ENCODE measurements around the gene EPHA10.
A peak's percentile ranks its signal among the peaks of the same experiment; 100 is the strongest.

EPHA10 gene

GRCh38 chr1:37677143-37677439, 87.8 kb downstream of the EPHA10 start:
- Histone ChIP-seq H3K4me3 (ENCODE audit: low read depth in 1 of 2, low read length in 2 of 2) (no peak overlapping the region), H3K27me3 (ENCODE audit: control insufficient read depth in 1 of 2, insufficient read depth in 2 of 2, low read length in 2 of 2) (no peaks in the 10 kb centered on the region), H3K9ac (ENCODE audit: low read depth in 1 of 2, low read length in 2 of 2) (no peak overlapping the region), H3K9me3 (ENCODE audit: control insufficient read depth in 1 of 2, low read length in 2 of 2) (no peaks in the 10 kb centered on the region), H3K27ac (ENCODE audit: low read depth, low read length) (no peak overlapping the region), H3K36me3 (ENCODE audit: control insufficient read depth in 1 of 2, insufficient read depth in 2 of 2, low read length in 2 of 2) (no peaks in the 10 kb centered on the region), H3K4me1 (ENCODE audit: control insufficient read depth in 1 of 2, insufficient read depth in 2 of 2, low read length in 2 of 2) (peaks cover 7 to 10% of the 10 kb centered on the region in 2 donors)

- no peak overlapping the region for H3K4me3 ChIP-seq (ENCODE audit: low read depth in 1 of 2, low read length in 2 of 2)
- H3K27ac ChIP-seq (ENCODE audit: low read depth, low read length) = peak overlapping the region; percentile 1
- H3K9ac ChIP-seq (ENCODE audit: low read depth in 1 of 2, low read length in 2 of 2) = peak overlapping the region in 1 of 2 donors; percentile 19
These were observed 88.4 kb downstream of the EPHA10 start for GRCh38 chr1:37676281-37677142.

GRCh38 chr1:37673920-37674319, 91.0 kb downstream of the EPHA10 start:
- Histone ChIP-seq H3K27ac (ENCODE audit: low read depth, low read length) (no peak overlapping the region), H3K9ac (ENCODE audit: low read depth in 1 of 2, low read length in 2 of 2) (no peak overlapping the region), H3K4me3 (ENCODE audit: low read depth in 1 of 2, low read length in 2 of 2) (no peak overlapping the region), H3K9me3 (ENCODE audit: control insufficient read depth in 1 of 2, low read length in 2 of 2) (no peaks in the 10 kb centered on the region), H3K27me3 (ENCODE audit: control insufficient read depth in 1 of 2, insufficient read depth in 2 of 2, low read length in 2 of 2) (no peaks in the 10 kb centered on the region), H3K36me3 (ENCODE audit: control insufficient read depth in 1 of 2, insufficient read depth in 2 of 2, low read length in 2 of 2) (no peaks in the 10 kb centered on the region), H3K4me1 (ENCODE audit: control insufficient read depth in 1 of 2, insufficient read depth in 2 of 2, low read length in 2 of 2) (peaks cover 7 to 10% of the 10 kb centered on the region in 2 donors)

More at GRCh38 chr1:37676281-37677142, 88.4 kb downstream of the EPHA10 start:
- H3K4me1 ChIP-seq (ENCODE audit: control insufficient read depth in 1 of 2, insufficient read depth in 2 of 2, low read length in 2 of 2) = peaks cover 7 to 10% of the 10 kb centered on the region in 2 donors
- H3K27me3 ChIP-seq (ENCODE audit: control insufficient read depth in 1 of 2, insufficient read depth in 2 of 2, low read length in 2 of 2) = no peaks in the 10 kb centered on the region
- H3K36me3 ChIP-seq (ENCODE audit: control insufficient read depth in 1 of 2, insufficient read depth in 2 of 2, low read length in 2 of 2) = no peaks in the 10 kb centered on the region
- H3K9me3 ChIP-seq (ENCODE audit: control insufficient read depth in 1 of 2, low read length in 2 of 2) = no peaks in the 10 kb centered on the region

- Histone ChIP-seq H3K27me3 (ENCODE audit: control insufficient read depth in 1 of 2, insufficient read depth in 2 of 2, low read length in 2 of 2) (peaks cover 0 to 4% of the 10 kb centered on the region in 2 donors), H3K9me3 (ENCODE audit: control insufficient read depth in 1 of 2, low read length in 2 of 2) (no peaks in the 10 kb centered on the region), H3K4me1 (ENCODE audit: control insufficient read depth in 1 of 2, insufficient read depth in 2 of 2, low read length in 2 of 2) (peaks cover 7 to 10% of the 10 kb centered on the region in 2 donors), H3K36me3 (ENCODE audit: control insufficient read depth in 1 of 2, insufficient read depth in 2 of 2, low read length in 2 of 2) (no peaks in the 10 kb centered on the region), H3K27ac (ENCODE audit: low read depth, low read length) (no peak overlapping the region), H3K4me3 (ENCODE audit: low read depth in 1 of 2, low read length in 2 of 2) (no peak overlapping the region), H3K9ac (ENCODE audit: low read depth in 1 of 2, low read length in 2 of 2) (no peak overlapping the region)
These were observed 92.6 kb downstream of the EPHA10 start for GRCh38 chr1:37672136-37672870.

GRCh38 chr1:37671261-37671660, 93.7 kb downstream of the EPHA10 start:
- Histone ChIP-seq H3K27me3 (ENCODE audit: control insufficient read depth in 1 of 2, insufficient read depth in 2 of 2, low read length in 2 of 2) (peaks cover 0 to 4% of the 10 kb centered on the region in 2 donors), H3K36me3 (ENCODE audit: control insufficient read depth in 1 of 2, insufficient read depth in 2 of 2, low read length in 2 of 2) (no peaks in the 10 kb centered on the region)

GRCh38 chr1:37670133-37670532, 94.8 kb downstream of the EPHA10 start:
- Histone ChIP-seq H3K36me3 (ENCODE audit: control insufficient read depth in 1 of 2, insufficient read depth in 2 of 2, low read length in 2 of 2) (no peaks in the 10 kb centered on the region), H3K27ac (ENCODE audit: low read depth, low read length) (no peak overlapping the region), H3K4me1 (ENCODE audit: control insufficient read depth in 1 of 2, insufficient read depth in 2 of 2, low read length in 2 of 2) (no peaks in the 10 kb centered on the region), H3K9ac (ENCODE audit: low read depth in 1 of 2, low read length in 2 of 2) (no peak overlapping the region), H3K27me3 (ENCODE audit: control insufficient read depth in 1 of 2, insufficient read depth in 2 of 2, low read length in 2 of 2) (peaks cover 0 to 4% of the 10 kb centered on the region in 2 donors), H3K4me3 (ENCODE audit: low read depth in 1 of 2, low read length in 2 of 2) (no peak overlapping the region), H3K9me3 (ENCODE audit: control insufficient read depth in 1 of 2, low read length in 2 of 2) (no peaks in the 10 kb centered on the region)

More at GRCh38 chr1:37671261-37671660, 93.7 kb downstream of the EPHA10 start:
- no peak overlapping the region for H3K27ac ChIP-seq (ENCODE audit: low read depth, low read length)
- H3K4me3 ChIP-seq (ENCODE audit: low read depth in 1 of 2, low read length in 2 of 2) = no peak overlapping the region
- H3K9ac ChIP-seq (ENCODE audit: low read depth in 1 of 2, low read length in 2 of 2) = no peak overlapping the region
- no peaks in the 10 kb centered on the region for H3K9me3 ChIP-seq (ENCODE audit: control insufficient read depth in 1 of 2, low read length in 2 of 2)
- peaks cover 3 to 7% of the 10 kb centered on the region in 2 donors for H3K4me1 ChIP-seq (ENCODE audit: control insufficient read depth in 1 of 2, insufficient read depth in 2 of 2, low read length in 2 of 2)

GRCh38 chr1:37667023-37667671, 97.8 kb downstream of the EPHA10 start:
- Histone ChIP-seq H3K27me3 (ENCODE audit: control insufficient read depth in 1 of 2, insufficient read depth in 2 of 2, low read length in 2 of 2) (peaks cover 0 to 4% of the 10 kb centered on the region in 2 donors), H3K4me3 (ENCODE audit: low read depth in 1 of 2, low read length in 2 of 2) (no peak overlapping the region), H3K9me3 (ENCODE audit: control insufficient read depth in 1 of 2, low read length in 2 of 2) (no peaks in the 10 kb centered on the region), H3K9ac (ENCODE audit: low read depth in 1 of 2, low read length in 2 of 2) (no peak overlapping the region), H3K27ac (ENCODE audit: low read depth, low read length) (no peak overlapping the region), H3K36me3 (ENCODE audit: control insufficient read depth in 1 of 2, insufficient read depth in 2 of 2, low read length in 2 of 2) (no peaks in the 10 kb centered on the region), H3K4me1 (ENCODE audit: control insufficient read depth in 1 of 2, insufficient read depth in 2 of 2, low read length in 2 of 2) (no peaks in the 10 kb centered on the region)

GRCh38 chr1:37666241-37666867, 98.6 kb downstream of the EPHA10 start:
- H3K4me1 ChIP-seq (ENCODE audit: control insufficient read depth in 1 of 2, insufficient read depth in 2 of 2, low read length in 2 of 2) = no peaks in the 10 kb centered on the region
- H3K9me3 ChIP-seq (ENCODE audit: control insufficient read depth in 1 of 2, low read length in 2 of 2) = no peaks in the 10 kb centered on the region
- no peak overlapping the region for H3K27ac ChIP-seq (ENCODE audit: low read depth, low read length)
- peaks cover 0 to 4% of the 10 kb centered on the region in 2 donors for H3K27me3 ChIP-seq (ENCODE audit: control insufficient read depth in 1 of 2, insufficient read depth in 2 of 2, low read length in 2 of 2)
- no peak overlapping the region for H3K9ac ChIP-seq (ENCODE audit: low read depth in 1 of 2, low read length in 2 of 2)
- no peak overlapping the region for H3K4me3 ChIP-seq (ENCODE audit: low read depth in 1 of 2, low read length in 2 of 2)
- H3K36me3 ChIP-seq (ENCODE audit: control insufficient read depth in 1 of 2, insufficient read depth in 2 of 2, low read length in 2 of 2) = no peaks in the 10 kb centered on the region
